ENCODE results near the gene ADAMTSL5.

- TF ChIP-seq ATF3 (IDR thresholded peaks at IDR 0.05): no peak
- no peak for TF ChIP-seq ATF3 (CRISPR knock-in tag; conservative IDR thresholded peaks at IDR 0.05)
- TF ChIP-seq JUND (IDR thresholded peaks at IDR 0.05; ENCODE audit: borderline replicate concordance, low read depth, low read length): no peak
- TF ChIP-seq JUND (tag; IDR thresholded peaks at IDR 0.05; ENCODE audit: borderline replicate concordance, low read depth, low read length): no peak
- no peak for TF ChIP-seq NCOR1 (IDR thresholded peaks at IDR 0.05)
- TF ChIP-seq EZH2 (IDR thresholded peaks at IDR 0.05; ENCODE audit: borderline replicate concordance, low read depth, low read length): no peak
- no peak for TF ChIP-seq MYC (IDR thresholded peaks at IDR 0.05; ENCODE audit: low read depth, low read length)
- TF ChIP-seq MYC (CRISPR knock-in tag; IDR thresholded peaks at IDR 0.05; ENCODE audit: borderline replicate concordance, low read depth): no peak
- TF ChIP-seq CHD1 (IDR thresholded peaks at IDR 0.05; ENCODE audit: low read length): no peak
- no peak for TF ChIP-seq TFAM (CRISPR knock-in tag; conservative IDR thresholded peaks at IDR 0.05)
- no peak for TF ChIP-seq POLR2AphosphoS5 (IDR thresholded peaks at IDR 0.05; ENCODE audit: control insufficient read depth, insufficient read depth, low read depth, low read length)
- no peak for TF ChIP-seq NR2C1 (IDR thresholded peaks at IDR 0.05)
- TF ChIP-seq NR2C1 (tag; IDR thresholded peaks at IDR 0.05): no peak
- TF ChIP-seq HNRNPL (IDR thresholded peaks at IDR 0.05; ENCODE audit: low read depth, low read length): no peak
- TF ChIP-seq NFE2 (IDR thresholded peaks at IDR 0.05; ENCODE audit: low read depth): no peak
- no peak for TF ChIP-seq MAFK (IDR thresholded peaks at IDR 0.05; ENCODE audit: low read length)
These were observed 15.0 kb upstream of the ADAMTSL5 start for GRCh38 chr19:1527650-1528309.
